ENCODE measurements around the gene KLK1.
A peak's percentile ranks its signal among the peaks of the same experiment; 100 is the strongest.
"Not testable (repeated sequence)": the region's sequence is repeated elsewhere in the genome, so short reads cannot be mapped to it uniquely, and the experiment has no call there.

Gene KLK1

GRCh38 chr19:50812474-50812873 lies 11.1 kb downstream of the KLK1 start:
- DNase-seq: no peak

GRCh38 chr19:50811622-50812238 lies 11.9 kb downstream of the KLK1 start:
- not testable (repeated sequence) for DNase-seq

GRCh38 chr19:50808856-50809255 lies 14.7 kb downstream of the KLK1 start:
- DNase-seq: no peak

GRCh38 chr19:50804420-50805272 lies 18.9 kb downstream of the KLK1 start:
- DNase-seq: peak; percentile 99

- DNase-seq: peak; percentile 66
Measured at GRCh38 chr19:50803633-50804419, 19.8 kb downstream of the KLK1 start.

GRCh38 chr19:50801107-50801506 lies 22.5 kb downstream of the KLK1 start:
- no peak for DNase-seq

GRCh38 chr19:50799547-50799851 lies 24.1 kb downstream of the KLK1 start:
- no peak for DNase-seq

- no peak for DNase-seq
Measured at GRCh38 chr19:50798659-50799546, 24.7 kb downstream of the KLK1 start.

GRCh38 chr19:50797781-50798658 lies 25.6 kb downstream of the KLK1 start:
- DNase-seq: no peak

- no peak for DNase-seq
Measured at GRCh38 chr19:50797429-50797780, 26.2 kb downstream of the KLK1 start.

- no peak for DNase-seq
Measured at GRCh38 chr19:50796634-50797428, 26.8 kb downstream of the KLK1 start.

GRCh38 chr19:50796128-50796633 lies 27.4 kb downstream of the KLK1 start:
- DNase-seq: no peak

GRCh38 chr19:50795664-50796073 lies 27.9 kb downstream of the KLK1 start:
- DNase-seq: no peak

- DNase-seq: no peak
Measured at GRCh38 chr19:50794876-50795663, 28.5 kb downstream of the KLK1 start.

GRCh38 chr19:50794074-50794875 lies 29.3 kb downstream of the KLK1 start:
- DNase-seq: no peak

- no peak for DNase-seq
Measured at GRCh38 chr19:50793558-50794065, 30.0 kb downstream of the KLK1 start.

- no peak for DNase-seq
Measured at GRCh38 chr19:50792272-50793250, 31.0 kb downstream of the KLK1 start.

Measured in NCI-H526 treated with DMSO at 0.1 percent for 48 hours (cell line).